Measurements from ENCODE around the gene DCTN2.
"Not testable (repeated sequence)": the region's sequence is repeated elsewhere in the genome, so short reads cannot be mapped to it uniquely, and the experiment has no call there.

DCTN2 gene

GRCh38 chr12:57518920-57519795, 27.8 kb downstream of the DCTN2 start:
- TF ChIP-seq CTCF (conservative IDR thresholded peaks at IDR 0.05; ENCODE audit: control insufficient read depth, insufficient read depth, low read depth, low read length): no peak
- peak; percentile 62 for DNase-seq (ENCODE audit: low read depth)
- H3K4me3 ChIP-seq (ENCODE audit: control insufficient read depth, low read depth, low read length): peak overlapping the region; percentile 99

DNA sequence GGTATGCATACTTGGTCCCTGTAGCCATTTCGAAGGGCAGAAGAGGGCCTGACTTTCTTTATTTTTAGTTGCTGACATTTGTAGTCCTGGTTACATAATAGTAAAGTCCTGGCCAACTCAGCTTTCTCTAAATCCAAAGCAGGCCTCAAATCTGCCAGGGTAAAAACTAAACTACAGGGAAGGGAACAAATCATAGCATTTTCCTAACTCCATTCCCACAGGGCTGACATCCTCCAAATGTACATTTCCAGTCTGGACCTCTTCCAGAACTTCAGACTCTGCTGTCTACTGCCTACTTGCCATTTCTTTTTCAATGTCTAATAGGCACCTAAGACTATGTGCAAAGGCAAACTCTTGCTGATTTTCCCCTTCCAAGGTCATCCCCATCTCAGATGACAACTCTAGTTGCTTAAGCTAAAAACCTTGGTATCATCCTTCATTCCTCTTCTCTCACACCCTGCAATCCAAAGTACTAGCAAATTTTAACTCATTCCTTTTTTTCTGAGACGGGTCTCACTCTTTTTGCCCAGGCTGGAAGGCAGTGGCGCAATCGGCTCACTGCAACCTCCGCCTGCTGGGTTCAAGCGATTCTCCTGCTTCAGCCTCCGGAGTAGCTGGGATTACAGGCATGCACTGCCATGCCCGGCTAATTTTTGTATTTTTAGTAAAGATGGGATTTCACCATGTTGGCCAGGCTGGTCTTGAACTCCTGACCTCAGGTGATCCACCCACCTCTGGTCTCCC, 28.6 kb downstream of the DCTN2 start:
- TF ChIP-seq CTCF (conservative IDR thresholded peaks at IDR 0.05; ENCODE audit: control insufficient read depth, insufficient read depth, low read depth, low read length): no peak
- DNase-seq (ENCODE audit: low read depth): peak; percentile 43
- peak overlapping the region; percentile 99 for H3K4me3 ChIP-seq (ENCODE audit: control insufficient read depth, low read depth, low read length)

DNA sequence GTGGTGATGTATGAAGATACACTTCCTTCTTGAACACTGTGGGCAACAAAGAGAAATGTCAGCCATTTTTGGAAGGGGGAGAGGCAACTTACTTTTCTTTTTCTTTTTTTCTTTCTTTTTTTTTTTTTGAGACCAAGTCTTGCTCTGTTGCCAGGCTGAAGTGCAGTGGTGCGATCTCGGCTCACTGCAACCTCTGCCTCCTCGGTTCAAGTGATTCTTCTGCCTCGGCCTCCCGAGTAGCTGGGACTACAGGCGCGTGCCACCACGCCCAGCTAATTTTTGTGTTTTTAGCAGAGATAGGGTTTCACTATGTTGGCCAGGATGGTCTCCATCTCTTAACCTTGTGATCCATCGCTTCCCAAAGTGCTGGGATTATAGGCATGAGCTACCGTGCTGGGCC, 29.3 kb downstream of the DCTN2 start:
- DNase-seq (ENCODE audit: low read depth): not testable (repeated sequence)
- H3K4me3 ChIP-seq (ENCODE audit: control insufficient read depth, low read depth, low read length): peak overlapping the region; percentile 99

- H3K4me3 ChIP-seq (ENCODE audit: control insufficient read depth, low read depth, low read length): no peak overlapping the region
- no peak for TF ChIP-seq CTCF (conservative IDR thresholded peaks at IDR 0.05; ENCODE audit: control insufficient read depth, insufficient read depth, low read depth, low read length)
- DNase-seq (ENCODE audit: low read depth): peak; percentile 82
These were observed 29.8 kb downstream of the DCTN2 start for GRCh38 chr12:57517187-57517586.

GRCh38 chr12:57516617-57517153, 30.3 kb downstream of the DCTN2 start:
- no peak for TF ChIP-seq CTCF (conservative IDR thresholded peaks at IDR 0.05; ENCODE audit: control insufficient read depth, insufficient read depth, low read depth, low read length)
- DNase-seq (ENCODE audit: low read depth): no peak
- H3K4me3 ChIP-seq (ENCODE audit: control insufficient read depth, low read depth, low read length): no peak overlapping the region

DNA sequence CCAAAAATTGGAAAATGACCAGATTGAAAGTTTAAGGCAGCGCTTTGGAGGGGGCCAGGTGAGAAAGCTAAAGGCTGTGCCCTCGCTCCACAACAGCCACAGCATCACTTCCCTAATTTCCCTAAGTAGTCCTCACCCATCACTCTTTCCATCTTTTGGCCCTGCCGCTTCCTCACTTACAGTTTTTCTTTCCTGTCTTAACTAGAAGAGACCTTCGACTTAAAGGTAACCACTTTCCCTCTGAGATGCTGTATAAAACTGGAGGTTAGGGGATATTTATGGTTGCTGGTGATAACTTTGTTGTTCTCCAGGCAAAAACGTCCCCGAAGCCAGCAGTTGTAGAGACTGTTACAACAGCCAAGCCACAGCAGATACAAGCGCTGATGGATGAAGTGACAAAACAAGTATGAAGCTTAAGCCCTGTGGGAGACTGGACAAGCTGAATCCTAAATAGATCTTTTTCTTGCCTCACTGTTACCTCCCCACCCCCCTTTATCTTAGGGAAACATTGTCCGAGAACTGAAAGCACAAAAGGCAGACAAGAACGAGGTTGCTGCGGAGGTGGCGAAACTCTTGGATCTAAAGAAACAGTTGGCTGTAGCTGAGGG, 31.0 kb downstream of the DCTN2 start:
- no peak for TF ChIP-seq CTCF (conservative IDR thresholded peaks at IDR 0.05; ENCODE audit: control insufficient read depth, insufficient read depth, low read depth, low read length)
- no peak overlapping the region for H3K4me3 ChIP-seq (ENCODE audit: control insufficient read depth, low read depth, low read length)
- DNase-seq (ENCODE audit: low read depth): no peak
